SK-N-SH treated with all-trans-retinoic acid at 6 μM for 48 hours (cell line): ENCODE measurements around the gene SLC22A9.

ENCODE experiments used
- CREB5 ChIP-seq: fragments of 250-450 bp; sonication (Bioruptor Pico); IDR thresholded peaks from 2 replicates; pipeline ENCODE4 v1.5.1; 2020; ENCODE audit warnings: low read depth, mild to moderate bottlenecking, moderate library complexity
- CSDC2 ChIP-seq: fragments of 250-450 bp; sonication (Bioruptor Pico); IDR thresholded peaks from 2 replicates; pipeline ENCODE4 v1.5.0; 2020; ENCODE audit warnings: mild to moderate bottlenecking, moderate library complexity
- ISL1 ChIP-seq: fragments of 250-450 bp; sonication (Bioruptor Pico); IDR thresholded peaks from 2 replicates; pipeline ENCODE4 v2.1.2; 2022; ENCODE audit warnings: mild to moderate bottlenecking, moderate library complexity
- PATZ1 ChIP-seq: fragments of 250-450 bp; sonication (Bioruptor Pico); IDR thresholded peaks from 2 replicates; pipeline ENCODE4 v1.8.0; 2020; ENCODE audit warnings: mild to moderate bottlenecking, moderate library complexity, borderline replicate concordance
- TOX ChIP-seq: fragments of 250-450 bp; sonication (Bioruptor Pico); IDR thresholded peaks from 2 replicates; pipeline ENCODE4 v1.8.0; 2021; ENCODE audit warnings: mild to moderate bottlenecking, moderate library complexity, borderline replicate concordance
- ZFP30 ChIP-seq: fragments of 450-650 bp; formaldehyde crosslinking; IDR thresholded peaks from 2 replicates; pipeline ENCODE4 v1.5.0; 2022; ENCODE audit warnings: mild to moderate bottlenecking, moderate library complexity

GRCh38 chr11:63371396-63371795 is 1.8 kb downstream of the SLC22A9 start:
- no peak for TF ChIP-seq PATZ1 (CRISPR knock-in tag)
- TF ChIP-seq ZFP30 (CRISPR knock-in tag), result no peak
- no peak for TF ChIP-seq TOX (CRISPR knock-in tag)
- TF ChIP-seq CREB5 (CRISPR knock-in tag), result no peak
- TF ChIP-seq CSDC2 (CRISPR knock-in tag), result no peak
- TF ChIP-seq ISL1 (CRISPR knock-in tag), result no peak
